ENCODE results near the gene FAM81B.

- no peak for TF ChIP-seq REST (IDR thresholded peaks at IDR 0.05; ENCODE audit: insufficient read depth in 1 of 2, low read depth in 2 of 2, low read length in 2 of 2)
- no peak for TF ChIP-seq FOXP2 (optimal IDR thresholded peaks at IDR 0.05; ENCODE audit: borderline replicate concordance, extremely low read depth, extremely low read length, insufficient read depth)
- no peak for TF ChIP-seq SIN3A (IDR thresholded peaks at IDR 0.05; ENCODE audit: borderline replicate concordance, insufficient read depth, low read length)
Measured at GRCh38 chr5:95439801-95440493, 48.8 kb downstream of the FAM81B start.
